ENCODE results near the gene RALBP1.
A peak's percentile ranks its signal among the peaks of the same experiment; 100 is the strongest.

The RALBP1 gene

GRCh38 chr18:9495465-9495864 is 20.2 kb downstream of the RALBP1 start:
- no peak for DNase-seq
- in situ Hi-C loops (cut with MboI; ENCODE audit: low pct_unique_long_range_greater_than_20kb, low sequenced_read_pairs), result no loop called here

- DNase-seq, result no peak
- in situ Hi-C loops (cut with MboI; ENCODE audit: low pct_unique_long_range_greater_than_20kb, low sequenced_read_pairs), result no loop called here
Measured at GRCh38 chr18:9495916-9496705, 20.8 kb downstream of the RALBP1 start.

DNA sequence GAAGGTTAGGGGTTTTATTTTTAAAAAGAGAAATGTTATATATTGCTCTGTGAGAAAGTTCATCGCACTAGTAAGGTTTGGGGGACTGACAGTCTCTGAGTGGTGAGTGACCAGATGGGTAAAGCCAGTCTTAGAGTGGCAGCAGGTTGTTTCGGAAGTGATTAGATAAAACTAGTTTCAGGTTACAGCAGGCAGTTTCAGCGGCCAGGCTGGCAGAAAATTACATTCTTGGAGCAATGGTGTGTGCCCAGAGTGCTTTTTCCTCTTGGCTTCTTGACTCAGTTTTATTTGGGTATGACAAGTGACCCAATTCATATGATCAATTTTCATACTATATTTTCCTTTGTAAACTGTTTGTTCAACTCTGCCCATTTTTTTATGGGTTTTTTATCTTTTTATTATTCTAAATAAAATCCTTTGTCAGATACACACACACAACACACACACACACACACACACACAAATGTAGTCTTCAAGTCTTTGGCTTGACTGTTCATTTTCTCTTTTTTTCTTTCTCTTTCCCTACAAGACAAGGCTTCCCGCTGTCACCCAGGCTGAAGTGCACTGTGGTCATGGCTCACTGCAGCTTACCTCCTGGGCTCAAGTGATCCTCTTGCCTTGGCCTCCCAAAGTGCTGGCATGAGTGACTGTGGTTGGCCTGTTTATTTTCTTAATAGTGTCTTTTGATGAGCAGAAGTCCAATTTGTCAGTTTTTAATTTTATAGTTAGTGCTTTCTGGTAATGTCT is 30.9 kb downstream of the RALBP1 start:
- peak; percentile 21 for DNase-seq
- in situ Hi-C loops (cut with MboI; ENCODE audit: low pct_unique_long_range_greater_than_20kb, low sequenced_read_pairs), result no loop called here

DNA sequence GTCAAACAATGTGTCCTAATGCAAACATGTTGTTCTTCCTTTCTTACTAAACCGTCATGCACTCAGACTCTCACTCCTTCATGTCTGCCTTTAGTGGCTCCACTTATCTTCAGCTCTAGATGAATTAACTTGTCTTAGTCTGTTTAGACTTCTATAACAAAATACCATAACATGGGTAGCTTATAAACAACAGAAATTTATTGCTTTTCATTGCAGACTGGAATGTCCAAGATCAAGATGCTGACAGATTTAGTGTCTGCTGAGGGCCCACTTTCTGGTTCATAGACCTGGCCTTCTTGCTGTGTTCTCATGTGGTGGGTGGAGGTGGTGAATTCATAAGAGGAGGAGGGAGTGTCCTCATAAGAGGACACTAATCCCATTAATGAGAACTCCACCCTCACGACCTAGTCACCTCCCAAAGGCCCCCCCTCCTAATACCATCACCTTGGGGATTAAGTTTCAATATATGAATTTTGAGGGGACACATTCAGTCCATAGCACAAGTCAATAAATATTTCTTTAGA is 32.3 kb downstream of the RALBP1 start:
- no peak for DNase-seq
- in situ Hi-C loops (cut with MboI; ENCODE audit: low pct_unique_long_range_greater_than_20kb, low sequenced_read_pairs), result no loop called here

GRCh38 chr18:9508446-9509025 is 33.2 kb downstream of the RALBP1 start:
- in situ Hi-C loops (cut with MboI; ENCODE audit: low pct_unique_long_range_greater_than_20kb, low sequenced_read_pairs), result no loop called here
- no peak for DNase-seq

DNA sequence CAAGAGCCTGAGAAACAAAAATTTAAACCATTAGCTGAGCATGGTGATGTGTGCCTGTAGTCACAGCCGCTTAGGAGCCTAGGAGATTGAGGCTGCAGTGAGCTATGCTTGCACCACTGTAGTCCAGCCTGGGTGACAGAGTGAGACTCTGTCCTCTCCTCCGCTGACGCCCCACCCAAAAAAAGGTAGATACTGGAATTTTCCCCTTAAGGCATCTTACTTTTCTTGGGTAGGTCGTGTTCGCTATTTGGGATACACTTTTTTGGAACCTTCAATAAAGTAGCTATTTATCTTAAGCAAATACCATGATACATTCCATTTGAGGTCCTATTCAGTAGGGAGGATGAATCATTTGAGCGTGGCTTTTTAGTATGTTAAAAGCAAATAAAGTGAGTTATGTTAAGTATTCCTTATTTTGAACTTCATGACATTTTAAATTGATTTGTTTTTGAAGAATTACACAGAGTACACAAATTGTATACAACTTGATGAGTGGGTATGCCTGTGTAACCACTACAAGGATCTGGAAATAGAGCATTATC is 38.7 kb downstream of the RALBP1 start:
- DNase-seq, result no peak
- in situ Hi-C loops (cut with MboI; ENCODE audit: low pct_unique_long_range_greater_than_20kb, low sequenced_read_pairs), result no loop called here

DNA sequence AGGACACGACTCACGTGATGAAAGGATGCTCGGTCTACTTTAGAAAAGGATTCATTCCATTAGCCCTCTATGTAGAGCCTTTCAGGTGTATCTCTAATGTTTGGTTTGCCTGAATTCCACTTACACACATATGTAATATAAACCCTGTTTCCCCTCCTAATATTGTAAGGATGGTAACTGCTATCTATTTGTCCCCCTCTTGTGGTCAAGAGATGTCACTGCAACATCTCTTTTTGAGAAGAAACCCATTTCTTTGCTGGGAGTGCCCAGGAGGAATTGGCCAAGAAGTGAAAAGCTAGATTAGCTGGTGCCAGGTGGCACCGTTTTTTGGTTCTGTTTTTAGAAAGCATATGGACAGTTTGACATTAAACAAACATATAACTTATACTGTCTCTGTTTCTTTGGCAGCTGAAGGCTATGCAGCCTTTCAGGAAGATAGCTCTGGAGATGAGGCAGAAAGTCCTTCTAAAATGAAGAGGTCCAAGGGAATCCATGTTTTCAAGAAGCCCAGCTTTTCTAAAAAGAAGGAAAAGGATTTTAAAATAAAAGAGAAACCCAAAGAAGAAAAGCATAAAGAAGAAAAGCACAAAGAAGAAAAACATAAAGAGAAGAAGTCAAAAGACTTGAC is 41.2 kb downstream of the RALBP1 start:
- in situ Hi-C loops (cut with MboI; ENCODE audit: low pct_unique_long_range_greater_than_20kb, low sequenced_read_pairs), result no loop called here
- DNase-seq, result peak; percentile 72

- in situ Hi-C loops (cut with MboI; ENCODE audit: low pct_unique_long_range_greater_than_20kb, low sequenced_read_pairs), result no loop called here
- DNase-seq, result no peak
Measured at GRCh38 chr18:9517869-9518268, 42.6 kb downstream of the RALBP1 start.

DNA sequence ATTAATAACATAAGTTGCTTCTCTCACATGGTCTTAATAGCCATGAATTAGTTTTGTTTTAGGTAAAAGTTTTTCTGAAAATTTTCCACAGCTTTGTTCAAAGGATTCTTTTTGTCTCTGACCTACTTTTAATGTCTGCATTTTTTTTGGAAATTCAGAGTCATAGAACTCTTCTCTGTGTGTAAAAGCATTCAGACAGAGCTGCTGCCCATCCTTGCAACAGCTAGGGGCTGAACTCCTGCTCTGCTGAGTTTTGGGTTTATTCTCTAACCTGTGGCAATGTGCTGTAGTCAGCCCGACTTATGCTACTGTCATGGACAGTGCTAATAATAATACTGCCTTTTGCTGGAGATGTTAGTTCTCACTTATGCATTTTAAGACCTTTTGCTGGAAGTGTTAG is 44.1 kb downstream of the RALBP1 start:
- in situ Hi-C loops (cut with MboI; ENCODE audit: low pct_unique_long_range_greater_than_20kb, low sequenced_read_pairs), result no loop called here

DNA sequence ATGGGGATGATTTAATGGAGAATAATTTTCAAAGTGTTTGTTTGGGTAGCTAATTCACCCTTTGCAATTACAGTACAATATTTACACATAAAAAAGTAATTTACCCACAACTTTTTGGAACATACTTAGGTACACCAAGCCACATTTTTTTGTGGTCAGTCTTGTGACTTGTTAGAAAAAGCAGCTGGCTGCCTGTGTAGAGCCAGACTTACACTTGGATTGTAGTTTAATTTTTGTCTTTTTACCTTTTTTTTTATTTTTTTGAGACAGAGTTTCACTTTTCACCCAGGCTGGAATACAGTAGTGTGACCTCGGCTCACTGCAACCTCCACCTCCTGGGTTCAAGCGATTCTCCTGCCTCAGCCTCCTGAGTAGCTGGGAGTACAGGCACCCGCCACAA is 45.4 kb downstream of the RALBP1 start:
- no peak for DNase-seq
- in situ Hi-C loops (cut with MboI; ENCODE audit: low pct_unique_long_range_greater_than_20kb, low sequenced_read_pairs), result no loop called here

More for the DNA sequence above, 44.1 kb downstream of the RALBP1 start:
- DNase-seq, result no peak

- DNase-seq, result no peak
- in situ Hi-C loops (cut with MboI; ENCODE audit: low pct_unique_long_range_greater_than_20kb, low sequenced_read_pairs), result no loop called here
Measured at GRCh38 chr18:9521770-9522169, 46.5 kb downstream of the RALBP1 start.

GRCh38 chr18:9522952-9523351 is 47.6 kb downstream of the RALBP1 start:
- in situ Hi-C loops (cut with MboI; ENCODE audit: low pct_unique_long_range_greater_than_20kb, low sequenced_read_pairs), result no loop called here
- no peak for DNase-seq

DNA sequence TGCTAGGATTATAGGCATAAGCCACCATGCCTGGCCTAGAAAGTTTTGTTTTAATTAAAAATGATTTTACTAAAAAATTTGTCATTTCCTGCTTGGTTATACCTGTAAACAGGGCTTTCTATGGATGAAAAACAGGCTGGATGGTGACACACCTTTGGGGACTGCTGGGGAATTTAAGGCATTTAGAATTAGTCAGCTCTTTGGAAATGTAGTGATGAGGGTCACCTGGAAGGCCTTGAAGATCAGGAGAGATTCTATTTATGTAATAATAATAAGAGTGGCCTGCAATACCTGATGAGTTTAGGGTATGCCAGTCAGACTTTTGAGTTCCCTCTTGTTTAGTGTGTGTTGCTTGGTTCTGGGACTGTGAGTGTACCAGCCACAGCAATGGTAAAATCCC is 51.1 kb downstream of the RALBP1 start:
- in situ Hi-C loops (cut with MboI; ENCODE audit: low pct_unique_long_range_greater_than_20kb, low sequenced_read_pairs), result no loop called here
- DNase-seq, result no peak

DNA sequence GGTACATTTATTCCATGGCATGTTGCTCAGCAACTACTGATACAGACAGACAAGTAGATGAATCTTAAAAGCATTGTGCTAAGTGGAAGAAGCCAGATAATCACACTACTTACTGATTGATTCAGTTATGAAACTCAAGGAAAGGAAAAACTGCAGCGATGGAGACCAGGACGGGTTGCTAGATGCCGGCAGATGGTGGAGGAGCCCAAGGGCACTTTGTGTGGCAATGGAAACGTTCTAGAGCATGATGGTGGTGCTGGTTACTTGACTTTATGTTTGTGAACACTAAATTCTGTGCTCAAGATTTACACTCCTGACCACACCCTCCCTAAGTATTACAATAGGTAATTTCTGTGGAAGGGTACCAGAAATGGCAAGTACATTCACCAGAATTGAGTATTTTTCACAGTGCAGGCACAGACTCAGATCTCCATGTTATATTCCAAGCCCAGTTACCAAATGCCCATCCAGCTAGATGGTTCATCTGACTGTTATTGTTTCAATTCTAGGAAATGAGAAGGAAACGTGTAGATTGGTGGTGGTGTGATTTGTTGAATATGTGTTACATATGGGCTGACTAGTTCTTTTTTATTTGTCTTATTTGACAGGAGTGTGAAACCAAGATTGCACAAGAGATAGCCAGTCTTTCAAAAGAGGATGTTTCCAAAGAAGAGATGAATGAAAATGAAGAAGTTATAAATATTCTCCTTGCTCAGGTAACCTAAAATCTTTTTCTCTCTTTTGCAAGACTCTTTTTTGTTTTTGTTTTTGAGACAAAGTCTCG is 55.1 kb downstream of the RALBP1 start:
- in situ Hi-C loops (cut with MboI; ENCODE audit: low pct_unique_long_range_greater_than_20kb, low sequenced_read_pairs), result no loop called here
- peak; percentile 42 for DNase-seq

DNA sequence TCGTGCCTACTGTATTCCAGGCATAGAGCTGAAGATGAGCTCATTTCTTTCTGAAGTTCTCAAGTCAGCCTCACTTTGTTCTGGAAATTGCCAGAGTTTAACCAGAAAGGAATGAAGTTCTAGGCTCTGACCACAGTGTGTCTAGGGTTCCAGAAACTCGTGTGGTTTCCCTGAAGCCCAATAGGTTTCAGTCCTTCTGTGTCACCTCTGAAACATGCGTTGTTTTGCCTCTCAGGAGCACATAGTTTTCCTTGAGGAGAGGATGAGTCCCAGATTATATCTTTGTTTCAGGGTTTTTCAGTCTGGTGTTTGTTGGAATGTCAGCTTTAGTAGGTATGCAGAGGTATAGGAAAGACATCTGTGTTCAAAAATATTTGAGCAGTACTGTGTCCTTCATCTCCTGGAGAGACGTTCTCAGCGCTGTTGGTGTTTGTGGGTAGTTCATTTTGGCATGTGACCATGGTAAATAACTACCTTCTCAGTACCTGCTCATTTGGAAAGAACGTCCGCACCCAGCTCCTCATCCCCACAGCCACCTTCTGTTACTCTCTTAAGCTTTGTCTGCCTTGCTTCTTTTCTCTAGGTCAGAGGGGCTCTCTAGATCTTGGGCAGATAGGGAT is 56.6 kb downstream of the RALBP1 start:
- in situ Hi-C loops (cut with MboI; ENCODE audit: low pct_unique_long_range_greater_than_20kb, low sequenced_read_pairs), result no loop called here
- no peak for DNase-seq

- no peak for DNase-seq
- in situ Hi-C loops (cut with MboI; ENCODE audit: low pct_unique_long_range_greater_than_20kb, low sequenced_read_pairs), result no loop called here
Measured at GRCh38 chr18:9534844-9535243, 59.5 kb downstream of the RALBP1 start.

DNA sequence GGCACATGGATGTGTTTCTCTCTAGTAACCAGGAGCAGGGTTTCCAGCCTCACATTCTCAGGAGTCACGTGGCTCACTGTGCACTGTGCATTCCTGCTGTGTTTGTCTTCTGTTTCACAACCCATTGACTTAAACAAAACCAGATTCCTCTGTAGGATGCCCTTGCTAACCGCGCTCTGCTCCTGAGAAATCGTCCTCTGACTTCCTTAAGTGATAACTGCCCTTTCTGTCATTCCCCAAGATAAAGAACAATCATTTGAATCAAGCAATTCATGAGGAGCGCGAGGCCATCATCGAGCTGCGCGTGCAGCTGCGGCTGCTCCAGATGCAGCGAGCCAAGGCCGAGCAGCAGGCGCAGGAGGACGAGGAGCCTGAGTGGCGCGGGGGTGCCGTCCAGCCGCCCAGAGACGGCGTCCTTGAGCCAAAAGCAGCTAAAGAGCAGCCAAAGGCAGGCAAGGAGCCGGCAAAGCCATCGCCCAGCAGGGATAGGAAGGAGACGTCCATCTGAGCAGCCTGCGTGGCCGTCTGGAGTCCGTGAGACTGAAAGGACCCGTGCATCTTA is 60.2 kb downstream of the RALBP1 start:
- in situ Hi-C loops (cut with MboI; ENCODE audit: low pct_unique_long_range_greater_than_20kb, low sequenced_read_pairs), result no loop called here
- no peak for DNase-seq

Data from KBM-7 (cell line).